GM18873 (cell line): ENCODE measurements around the gene TBC1D8B.
"Not testable (repeated sequence)": the region's sequence is repeated elsewhere in the genome, so short reads cannot be mapped to it uniquely, and the experiment has no call there.

Experiments used
- ATAC-seq: cut with Tn5 transposase; IDR thresholded peaks from one replicate; pipeline ENCODE4 v1.9.1; 2021; ENCODE audit warnings: mild to moderate bottlenecking, moderate library complexity, moderate number of reproducible peaks; ENCODE audit not compliant: unreplicated experiment, low FRiP score

TBC1D8B gene

GRCh38 chrX:106802388-106803275 lies at the start of gene TBC1D8B:
TSS of gene TBC1D8B (plus strand) at chrX:106802673. CDS start at chrX:106802854, 181 bp downstream.
- ATAC-seq = peak; percentile 97

GRCh38 chrX:106769288-106769687 lies 33.2 kb upstream of the TBC1D8B start:
- not testable (repeated sequence) for ATAC-seq

GRCh38 chrX:106774981-106775380 lies 27.5 kb upstream of the TBC1D8B start:
- ATAC-seq = no peak

GRCh38 chrX:106780264-106780663 lies 22.2 kb upstream of the TBC1D8B start:
- no peak for ATAC-seq

- ATAC-seq = no peak
These were observed 21.7 kb upstream of the TBC1D8B start for GRCh38 chrX:106780664-106781377.

- ATAC-seq = no peak
These were observed 18.8 kb upstream of the TBC1D8B start for GRCh38 chrX:106783716-106784115.

GRCh38 chrX:106791495-106791894 lies 11.0 kb upstream of the TBC1D8B start:
- no peak for ATAC-seq

- ATAC-seq = no peak
These were observed 448 bp upstream of the TBC1D8B start for GRCh38 chrX:106802063-106802387.

GRCh38 chrX:106811131-106811910 lies 8.8 kb downstream of the TBC1D8B start:
- no peak for ATAC-seq

- not testable (repeated sequence) for ATAC-seq
These were observed 10.5 kb downstream of the TBC1D8B start for GRCh38 chrX:106812930-106813329.

- not testable (repeated sequence) for ATAC-seq
These were observed 11.6 kb downstream of the TBC1D8B start for GRCh38 chrX:106814093-106814492.

- peak; percentile 56 for ATAC-seq
These were observed 60.7 kb downstream of the TBC1D8B start for GRCh38 chrX:106862972-106863688.

GRCh38 chrX:106863697-106864096 lies 61.2 kb downstream of the TBC1D8B start:
- no peak for ATAC-seq

GRCh38 chrX:106872796-106873195 lies 70.3 kb downstream of the TBC1D8B start:
- not testable (repeated sequence) for ATAC-seq

GRCh38 chrX:106874075-106874474 lies 71.6 kb downstream of the TBC1D8B start:
- no peak for ATAC-seq

- ATAC-seq = no peak
These were observed 72.7 kb downstream of the TBC1D8B start for GRCh38 chrX:106875151-106875550.

- no peak for ATAC-seq
These were observed 87.0 kb downstream of the TBC1D8B start for GRCh38 chrX:106889468-106889867.

- no peak for ATAC-seq
These were observed 89.4 kb downstream of the TBC1D8B start for GRCh38 chrX:106891762-106892460.

GRCh38 chrX:106894392-106894909 lies 92.0 kb downstream of the TBC1D8B start:
- peak; percentile 60 for ATAC-seq
